HG02678 (cell line): ENCODE measurements around the gene B3GALT6.
A peak's percentile ranks its signal among the peaks of the same experiment; 100 is the strongest.

Source experiments
- ATAC-seq: cut with Tn5 transposase; IDR thresholded peaks from one replicate; pipeline ENCODE4 v1.9.1; 2021; ENCODE audit warnings: mild to moderate bottlenecking, moderate library complexity; ENCODE audit not compliant: unreplicated experiment

The B3GALT6 gene

GRCh38 chr1:1200876-1201810, 30.9 kb upstream of the B3GALT6 start:
- ATAC-seq = peak; percentile 43

GRCh38 chr1:1202831-1203560, 29.0 kb upstream of the B3GALT6 start:
- ATAC-seq = no peak

- no peak for ATAC-seq
Observed at GRCh38 chr1:1203561-1204424, 28.2 kb upstream of the B3GALT6 start.

- ATAC-seq = no peak
Observed at GRCh38 chr1:1204425-1204920, 27.6 kb upstream of the B3GALT6 start.

- no peak for ATAC-seq
Observed at GRCh38 chr1:1204998-1205768, 26.9 kb upstream of the B3GALT6 start.

- no peak for ATAC-seq
Observed at GRCh38 chr1:1205769-1206375, 26.2 kb upstream of the B3GALT6 start.

- ATAC-seq = peak; percentile 37
Observed at GRCh38 chr1:1206376-1206965, 25.6 kb upstream of the B3GALT6 start, which contains the start of gene TNFRSF18. TNFRSF18 (minus strand) TSS chr1:1206592; CDS start chr1:1206571, 21 bp downstream.

GRCh38 chr1:1206966-1207531, 25.0 kb upstream of the B3GALT6 start:
- no peak for ATAC-seq

GRCh38 chr1:1207571-1207892, 24.5 kb upstream of the B3GALT6 start:
- no peak for ATAC-seq

GRCh38 chr1:1208713-1209433, 23.2 kb upstream of the B3GALT6 start:
- no peak for ATAC-seq

GRCh38 chr1:1210726-1211540, 21.1 kb upstream of the B3GALT6 start:
- ATAC-seq = no peak

GRCh38 chr1:1211541-1212441, 20.2 kb upstream of the B3GALT6 start:
- no peak for ATAC-seq

- ATAC-seq = no peak
Observed at GRCh38 chr1:1212780-1213344, 19.2 kb upstream of the B3GALT6 start.

- no peak for ATAC-seq
Observed at GRCh38 chr1:1213345-1214265, 18.4 kb upstream of the B3GALT6 start, which contains the start of gene TNFRSF4. TNFRSF4 (minus strand) TSS chr1:1214153; CDS start chr1:1214127, 26 bp downstream.

- ATAC-seq = no peak
Observed at GRCh38 chr1:1215080-1215676, 16.9 kb upstream of the B3GALT6 start.
